Gastrocnemius medialis (tissue), 4 donors: ENCODE measurements around the gene NANOG.

Experiments used
- POLR2A ChIP-seq, 2 donors: fragments of 450-650 bp; IDR thresholded peaks; one replicate each; pipeline ENCODE4 v1.6.1; 2017; ENCODE audit warnings: antibody characterized with exemption in 2 of 2, mild to moderate bottlenecking in 2 of 2, moderate library complexity in 2 of 2
- TF ChIP-seq, protein P1 (sequence below), 5 experiments: fragments of 450-650 bp in 3 of 5; fragments of 200-600 bp in 2 of 5; sonication (generic) in 2 of 5; IDR thresholded peaks in 4 of 5; conservative IDR thresholded peaks in 1 of 5; 1 replicate in 4 of 5; 2 replicates in 1 of 5; pipeline ENCODE4 v1.5.1; 2016 to 2019; ENCODE audit warnings: antibody characterized with exemption in 5 of 5, mild to moderate bottlenecking in 3 of 5, moderate library complexity in 3 of 5

- TF ChIP-seq, protein P1, sequence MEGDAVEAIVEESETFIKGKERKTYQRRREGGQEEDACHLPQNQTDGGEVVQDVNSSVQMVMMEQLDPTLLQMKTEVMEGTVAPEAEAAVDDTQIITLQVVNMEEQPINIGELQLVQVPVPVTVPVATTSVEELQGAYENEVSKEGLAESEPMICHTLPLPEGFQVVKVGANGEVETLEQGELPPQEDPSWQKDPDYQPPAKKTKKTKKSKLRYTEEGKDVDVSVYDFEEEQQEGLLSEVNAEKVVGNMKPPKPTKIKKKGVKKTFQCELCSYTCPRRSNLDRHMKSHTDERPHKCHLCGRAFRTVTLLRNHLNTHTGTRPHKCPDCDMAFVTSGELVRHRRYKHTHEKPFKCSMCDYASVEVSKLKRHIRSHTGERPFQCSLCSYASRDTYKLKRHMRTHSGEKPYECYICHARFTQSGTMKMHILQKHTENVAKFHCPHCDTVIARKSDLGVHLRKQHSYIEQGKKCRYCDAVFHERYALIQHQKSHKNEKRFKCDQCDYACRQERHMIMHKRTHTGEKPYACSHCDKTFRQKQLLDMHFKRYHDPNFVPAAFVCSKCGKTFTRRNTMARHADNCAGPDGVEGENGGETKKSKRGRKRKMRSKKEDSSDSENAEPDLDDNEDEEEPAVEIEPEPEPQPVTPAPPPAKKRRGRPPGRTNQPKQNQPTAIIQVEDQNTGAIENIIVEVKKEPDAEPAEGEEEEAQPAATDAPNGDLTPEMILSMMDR (IDR thresholded peaks at IDR 0.05 in 4 of 5, conservative IDR thresholded peaks at IDR 0.05 in 1 of 5): peak in 3 of 5 experiments; percentile 22 to 64 (median 49)
- no peak for TF ChIP-seq POLR2A (IDR thresholded peaks at IDR 0.05)
Observed at GRCh38 chr12:7806863-7807487, 17.8 kb downstream of the NANOG start.
